WTC11 (cell line): ENCODE results near the gene M1AP.

Experiments used
- ATF2 ChIP-seq: sonication (generic); formaldehyde crosslinking; IDR thresholded peaks from 2 replicates; pipeline ENCODE4 v1.8.1; 2022; ENCODE audit warnings: low read depth, missing genetic modification reagents, borderline replicate concordance
- CREB1 ChIP-seq: sonication (generic); formaldehyde crosslinking; IDR thresholded peaks from 2 replicates; pipeline ENCODE4 v1.8.0; 2023; ENCODE audit warnings: mild to moderate bottlenecking, missing genetic modification reagents
- NR1H2 ChIP-seq: sonication (generic); formaldehyde crosslinking; IDR thresholded peaks from 2 replicates; pipeline ENCODE4 v1.9.0; 2021; ENCODE audit warnings: mild to moderate bottlenecking, moderate library complexity, missing genetic modification reagents
- ZBTB43 ChIP-seq: sonication (generic); formaldehyde crosslinking; IDR thresholded peaks from 2 replicates; pipeline ENCODE4 v1.8.1; 2023; ENCODE audit warnings: mild to moderate bottlenecking, missing genetic modification reagents
- ZNF219 ChIP-seq: sonication (generic); formaldehyde crosslinking; IDR thresholded peaks from 2 replicates; pipeline ENCODE4 v1.8.0; 2023; ENCODE audit warnings: missing genetic modification reagents, mild to moderate bottlenecking, borderline replicate concordance
- TF ChIP-seq, protein P1 (sequence below): sonication (generic); formaldehyde crosslinking; IDR thresholded peaks from 2 replicates; pipeline ENCODE4 v1.8.1; 2023; ENCODE audit warnings: mild to moderate bottlenecking, moderate library complexity, missing genetic modification reagents
- TF ChIP-seq, protein P2 (sequence below): fragments of 200-600 bp; IDR thresholded peaks from 2 replicates; pipeline ENCODE4 v1.8.0; 2022; ENCODE audit warnings: antibody characterized with exemption
- TF ChIP-seq, protein P3 (sequence below): sonication (generic); formaldehyde crosslinking; IDR thresholded peaks from 2 replicates; pipeline ENCODE4 v1.8.0; 2022; ENCODE audit warnings: mild to moderate bottlenecking, missing genetic modification reagents

DNA sequence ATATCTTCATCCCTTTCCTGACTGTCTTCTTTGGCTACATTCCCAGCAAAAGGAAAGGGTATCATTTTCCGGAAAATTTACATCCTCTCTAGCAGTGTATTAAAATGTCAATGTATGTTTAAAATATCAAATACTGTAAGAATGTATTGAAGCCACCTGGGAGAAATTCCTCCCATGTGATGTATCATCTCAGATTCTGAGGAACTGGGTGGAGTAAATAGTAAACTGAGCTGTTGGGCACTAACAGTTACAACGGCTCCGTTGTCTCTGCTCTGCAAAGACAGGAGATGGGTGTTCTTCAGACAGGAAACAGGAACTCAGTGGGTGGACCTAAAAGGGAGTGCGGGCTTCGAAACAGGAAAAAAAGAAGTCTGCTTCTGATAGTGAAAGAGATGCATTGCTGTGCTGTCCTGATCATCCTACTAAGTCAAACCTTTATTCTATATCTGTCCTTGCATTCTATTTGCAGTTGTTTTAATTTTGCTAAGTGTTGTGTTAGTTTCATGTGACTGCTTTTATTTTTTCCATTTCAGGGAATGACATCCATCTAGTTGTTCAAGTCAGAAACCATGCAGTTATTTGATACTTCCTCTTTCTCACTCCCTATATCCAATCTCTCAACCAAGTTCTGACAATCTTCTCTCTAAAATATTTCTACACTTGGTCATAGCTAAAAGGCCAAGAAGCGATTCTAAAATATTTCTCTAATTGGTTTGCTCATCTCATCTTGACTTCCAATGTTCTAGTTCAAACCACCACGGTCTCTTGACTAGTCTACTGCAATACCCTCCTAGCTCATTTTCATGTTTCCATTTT lies 74.2 kb downstream of the M1AP start:
- TF ChIP-seq NR1H2 (CRISPR knock-in tag) (no peak), ZNF219 (CRISPR knock-in tag) (no peak), CREB1 (CRISPR knock-in tag) (no peak), ZBTB43 (CRISPR knock-in tag) (no peak), ATF2 (CRISPR knock-in tag) (no peak)
- TF ChIP-seq, protein P1, sequence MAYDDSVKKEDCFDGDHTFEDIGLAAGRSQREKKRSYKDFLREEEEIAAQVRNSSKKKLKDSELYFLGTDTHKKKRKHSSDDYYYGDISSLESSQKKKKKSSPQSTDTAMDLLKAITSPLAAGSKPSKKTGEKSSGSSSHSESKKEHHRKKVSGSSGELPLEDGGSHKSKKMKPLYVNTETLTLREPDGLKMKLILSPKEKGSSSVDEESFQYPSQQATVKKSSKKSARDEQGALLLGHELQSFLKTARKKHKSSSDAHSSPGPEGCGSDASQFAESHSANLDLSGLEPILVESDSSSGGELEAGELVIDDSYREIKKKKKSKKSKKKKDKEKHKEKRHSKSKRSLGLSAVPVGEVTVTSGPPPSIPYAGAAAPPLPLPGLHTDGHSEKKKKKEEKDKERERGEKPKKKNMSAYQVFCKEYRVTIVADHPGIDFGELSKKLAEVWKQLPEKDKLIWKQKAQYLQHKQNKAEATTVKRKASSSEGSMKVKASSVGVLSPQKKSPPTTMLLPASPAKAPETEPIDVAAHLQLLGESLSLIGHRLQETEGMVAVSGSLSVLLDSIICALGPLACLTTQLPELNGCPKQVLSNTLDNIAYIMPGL = no peak
- TF ChIP-seq, protein P2, sequence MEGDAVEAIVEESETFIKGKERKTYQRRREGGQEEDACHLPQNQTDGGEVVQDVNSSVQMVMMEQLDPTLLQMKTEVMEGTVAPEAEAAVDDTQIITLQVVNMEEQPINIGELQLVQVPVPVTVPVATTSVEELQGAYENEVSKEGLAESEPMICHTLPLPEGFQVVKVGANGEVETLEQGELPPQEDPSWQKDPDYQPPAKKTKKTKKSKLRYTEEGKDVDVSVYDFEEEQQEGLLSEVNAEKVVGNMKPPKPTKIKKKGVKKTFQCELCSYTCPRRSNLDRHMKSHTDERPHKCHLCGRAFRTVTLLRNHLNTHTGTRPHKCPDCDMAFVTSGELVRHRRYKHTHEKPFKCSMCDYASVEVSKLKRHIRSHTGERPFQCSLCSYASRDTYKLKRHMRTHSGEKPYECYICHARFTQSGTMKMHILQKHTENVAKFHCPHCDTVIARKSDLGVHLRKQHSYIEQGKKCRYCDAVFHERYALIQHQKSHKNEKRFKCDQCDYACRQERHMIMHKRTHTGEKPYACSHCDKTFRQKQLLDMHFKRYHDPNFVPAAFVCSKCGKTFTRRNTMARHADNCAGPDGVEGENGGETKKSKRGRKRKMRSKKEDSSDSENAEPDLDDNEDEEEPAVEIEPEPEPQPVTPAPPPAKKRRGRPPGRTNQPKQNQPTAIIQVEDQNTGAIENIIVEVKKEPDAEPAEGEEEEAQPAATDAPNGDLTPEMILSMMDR = no peak
- TF ChIP-seq, protein P3, sequence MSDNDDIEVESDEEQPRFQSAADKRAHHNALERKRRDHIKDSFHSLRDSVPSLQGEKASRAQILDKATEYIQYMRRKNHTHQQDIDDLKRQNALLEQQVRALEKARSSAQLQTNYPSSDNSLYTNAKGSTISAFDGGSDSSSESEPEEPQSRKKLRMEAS (CRISPR knock-in tag) = no peak
